ENCODE results near the gene NCOA3. TPM values are rescaled to one million over a fixed set of nuclear protein-coding genes. Genes with fewer than 3 reads are reported as not detected.

The NCOA3 gene
- total and polyA plus RNA-seq, 2 donors (not counting 1 experiment from before 2014, with no cell fraction given) = 22.3 to 23.1 TPM

DNA sequence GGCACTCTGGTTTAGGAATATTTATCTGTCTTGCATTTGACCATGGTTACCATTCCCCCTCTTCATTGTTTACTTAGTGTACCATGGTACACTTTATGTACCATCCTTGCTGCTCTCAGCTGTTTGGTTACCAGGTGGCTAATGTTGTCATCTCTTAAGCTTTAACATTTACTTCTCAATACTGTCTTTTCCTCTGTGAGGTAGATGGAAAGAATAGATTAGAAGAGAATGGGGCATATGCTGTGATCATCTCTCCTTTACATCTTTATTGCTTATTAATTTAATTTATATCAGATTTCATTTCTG is 109.2 kb downstream of the NCOA3 start:
- no peak for TF ChIP-seq EZH2 (IDR thresholded peaks at IDR 0.05; ENCODE audit: low read length, missing control alignments)
- TF ChIP-seq, protein P1, sequence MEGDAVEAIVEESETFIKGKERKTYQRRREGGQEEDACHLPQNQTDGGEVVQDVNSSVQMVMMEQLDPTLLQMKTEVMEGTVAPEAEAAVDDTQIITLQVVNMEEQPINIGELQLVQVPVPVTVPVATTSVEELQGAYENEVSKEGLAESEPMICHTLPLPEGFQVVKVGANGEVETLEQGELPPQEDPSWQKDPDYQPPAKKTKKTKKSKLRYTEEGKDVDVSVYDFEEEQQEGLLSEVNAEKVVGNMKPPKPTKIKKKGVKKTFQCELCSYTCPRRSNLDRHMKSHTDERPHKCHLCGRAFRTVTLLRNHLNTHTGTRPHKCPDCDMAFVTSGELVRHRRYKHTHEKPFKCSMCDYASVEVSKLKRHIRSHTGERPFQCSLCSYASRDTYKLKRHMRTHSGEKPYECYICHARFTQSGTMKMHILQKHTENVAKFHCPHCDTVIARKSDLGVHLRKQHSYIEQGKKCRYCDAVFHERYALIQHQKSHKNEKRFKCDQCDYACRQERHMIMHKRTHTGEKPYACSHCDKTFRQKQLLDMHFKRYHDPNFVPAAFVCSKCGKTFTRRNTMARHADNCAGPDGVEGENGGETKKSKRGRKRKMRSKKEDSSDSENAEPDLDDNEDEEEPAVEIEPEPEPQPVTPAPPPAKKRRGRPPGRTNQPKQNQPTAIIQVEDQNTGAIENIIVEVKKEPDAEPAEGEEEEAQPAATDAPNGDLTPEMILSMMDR (conservative IDR thresholded peaks at IDR 0.05 in 1 of 2, IDR thresholded peaks at IDR 0.05 in 1 of 2; ENCODE audit: low read depth in 1 of 2, low read length in 2 of 2) = no peak
- Histone ChIP-seq H3K27me3 (ENCODE audit: control insufficient read depth, insufficient read depth, low read length) (no peaks in the 10 kb centered on the region), H4K20me1 (ENCODE audit: control insufficient read depth, extremely low read depth, insufficient read depth, low read length) (no peaks in the 10 kb centered on the region), H3K27ac (ENCODE audit: insufficient read depth, low read length) (peak overlapping the region; percentile 11), H2AFZ (ENCODE audit: low read length) (no peak overlapping the region), H3K4me3 (replicated peaks in 1 of 4; ENCODE audit: control extremely low read depth in 1 of 4, insufficient read depth in 1 of 4, low read depth in 3 of 4, low read length in 4 of 4) (no peak overlapping the region), H3K79me2 (ENCODE audit: control insufficient read depth, insufficient read depth, low read length) (no peaks in the 10 kb centered on the region), H3K9me3 (ENCODE audit: control insufficient read depth, insufficient read depth, low read depth, low read length) (no peaks in the 10 kb centered on the region), H3K4me2 (ENCODE audit: extremely low read depth, insufficient read depth, low read length) (no peak overlapping the region), H3K36me3 (ENCODE audit: control insufficient read depth, insufficient read depth, low read length) (no peaks in the 10 kb centered on the region), H3K4me1 (ENCODE audit: control insufficient read depth, extremely low read depth, insufficient read depth, low read length) (no peaks in the 10 kb centered on the region), H3K9ac (ENCODE audit: insufficient read depth, low read length) (no peak overlapping the region)
- DNase-seq (ENCODE audit: low read depth in 2 of 2) = no peak

- Histone ChIP-seq H3K36me3 (ENCODE audit: control insufficient read depth, insufficient read depth, low read length) (no peaks in the 10 kb centered on the region), H3K4me3 (replicated peaks in 1 of 4; ENCODE audit: control extremely low read depth in 1 of 4, insufficient read depth in 1 of 4, low read depth in 3 of 4, low read length in 4 of 4) (no peak overlapping the region), H3K9ac (ENCODE audit: insufficient read depth, low read length) (no peak overlapping the region), H4K20me1 (ENCODE audit: control insufficient read depth, extremely low read depth, insufficient read depth, low read length) (no peaks in the 10 kb centered on the region), H3K4me1 (ENCODE audit: control insufficient read depth, extremely low read depth, insufficient read depth, low read length) (no peaks in the 10 kb centered on the region), H3K27ac (ENCODE audit: insufficient read depth, low read length) (no peak overlapping the region), H3K27me3 (ENCODE audit: control insufficient read depth, insufficient read depth, low read length) (no peaks in the 10 kb centered on the region), H3K9me3 (ENCODE audit: control insufficient read depth, insufficient read depth, low read depth, low read length) (no peaks in the 10 kb centered on the region), H3K79me2 (ENCODE audit: control insufficient read depth, insufficient read depth, low read length) (no peaks in the 10 kb centered on the region), H2AFZ (ENCODE audit: low read length) (no peak overlapping the region), H3K4me2 (ENCODE audit: extremely low read depth, insufficient read depth, low read length) (no peak overlapping the region)
- DNase-seq (ENCODE audit: low read depth in 2 of 2) = no peak
- TF ChIP-seq, protein P1 (conservative IDR thresholded peaks at IDR 0.05 in 1 of 2, IDR thresholded peaks at IDR 0.05 in 1 of 2; ENCODE audit: low read depth in 1 of 2, low read length in 2 of 2) = no peak
- no peak for TF ChIP-seq EZH2 (IDR thresholded peaks at IDR 0.05; ENCODE audit: low read length, missing control alignments)
These were observed 110.1 kb downstream of the NCOA3 start for GRCh38 chr20:47611785-47612184.

- no peaks in the 10 kb centered on the region for H3K9me3 ChIP-seq (ENCODE audit: control insufficient read depth, insufficient read depth, low read depth, low read length)
- no peak overlapping the region for H3K27ac ChIP-seq (ENCODE audit: insufficient read depth, low read length)
- no peak overlapping the region for H3K9ac ChIP-seq (ENCODE audit: insufficient read depth, low read length)
- TF ChIP-seq, protein P1 (conservative IDR thresholded peaks at IDR 0.05 in 1 of 2, IDR thresholded peaks at IDR 0.05 in 1 of 2; ENCODE audit: low read depth in 1 of 2, low read length in 2 of 2) = no peak
- TF ChIP-seq EZH2 (IDR thresholded peaks at IDR 0.05; ENCODE audit: low read length, missing control alignments) = no peak
- H3K4me1 ChIP-seq (ENCODE audit: control insufficient read depth, extremely low read depth, insufficient read depth, low read length) = no peaks in the 10 kb centered on the region
- H2AFZ ChIP-seq (ENCODE audit: low read length) = no peak overlapping the region
- H3K4me3 ChIP-seq (replicated peaks in 1 of 4; ENCODE audit: control extremely low read depth in 1 of 4, insufficient read depth in 1 of 4, low read depth in 3 of 4, low read length in 4 of 4) = no peak overlapping the region
- H3K27me3 ChIP-seq (ENCODE audit: control insufficient read depth, insufficient read depth, low read length) = no peaks in the 10 kb centered on the region
- H3K79me2 ChIP-seq (ENCODE audit: control insufficient read depth, insufficient read depth, low read length) = no peaks in the 10 kb centered on the region
- H3K36me3 ChIP-seq (ENCODE audit: control insufficient read depth, insufficient read depth, low read length) = no peaks in the 10 kb centered on the region
- no peak overlapping the region for H3K4me2 ChIP-seq (ENCODE audit: extremely low read depth, insufficient read depth, low read length)
- no peaks in the 10 kb centered on the region for H4K20me1 ChIP-seq (ENCODE audit: control insufficient read depth, extremely low read depth, insufficient read depth, low read length)
- no peak for DNase-seq (ENCODE audit: low read depth in 2 of 2)
These were observed 111.0 kb downstream of the NCOA3 start for GRCh38 chr20:47612670-47613069.
